OCI-LY7 (cell line): ENCODE results near the gene TECRL.

ENCODE experiments used
- CTCF ChIP-seq: fragments of 200-600 bp; sonication (generic); conservative IDR thresholded peaks from 2 replicates; pipeline ENCODE4 v1.5.1; 2014; ENCODE audit warnings: mild to moderate bottlenecking, antibody characterized with exemption, low read length, moderate library complexity, mixed read lengths
- EZH2phosphoT487 ChIP-seq: fragments of 200-600 bp; sonication (generic); IDR thresholded peaks from 2 replicates; pipeline ENCODE4 v1.6.1; 2018; ENCODE audit warnings: low read depth, borderline replicate concordance, mild to moderate bottlenecking, mixed run types, antibody characterized with exemption, low read length, moderate library complexity, mixed read lengths

DNA sequence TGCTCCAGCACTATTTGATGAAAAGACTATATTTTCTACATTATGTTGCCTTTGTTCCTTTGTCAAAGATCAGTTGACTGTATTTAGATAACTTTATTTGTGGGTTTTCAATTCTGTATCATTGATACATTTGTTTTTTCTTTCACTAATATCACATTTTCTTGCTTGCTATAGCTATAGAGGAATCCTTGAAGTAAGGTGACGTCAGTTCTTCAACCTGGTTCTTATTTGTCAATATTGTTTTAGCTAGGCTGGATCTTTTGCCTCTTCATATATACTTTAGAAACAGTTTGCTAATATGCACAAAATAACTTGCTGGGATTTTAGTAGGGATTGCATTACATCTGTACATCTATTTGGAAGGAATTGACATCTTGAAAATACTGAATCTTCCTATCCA is 21.0 kb downstream of the TECRL start:
- TF ChIP-seq EZH2phosphoT487 = no peak
- no peak for TF ChIP-seq CTCF
